Measurements from ENCODE around the gene LIN7A.

The LIN7A gene

GRCh38 chr12:80858356-80858755 is 79.4 kb downstream of the LIN7A start:
- no peak for DNase-seq (ENCODE audit: low spot score)

- no peak for DNase-seq (ENCODE audit: low spot score)
Measured at GRCh38 chr12:80857311-80857710, 80.4 kb downstream of the LIN7A start.

GRCh38 chr12:80849337-80849736 is 88.4 kb downstream of the LIN7A start:
- DNase-seq (ENCODE audit: low spot score): no peak

GRCh38 chr12:80848858-80849257 is 88.9 kb downstream of the LIN7A start:
- no peak for DNase-seq (ENCODE audit: low spot score)

GRCh38 chr12:80847575-80847974 is 90.2 kb downstream of the LIN7A start:
- no peak for DNase-seq (ENCODE audit: low spot score)

- DNase-seq (ENCODE audit: low spot score): no peak
Measured at GRCh38 chr12:80846952-80847351, 90.8 kb downstream of the LIN7A start.

GRCh38 chr12:80845639-80846038 is 92.1 kb downstream of the LIN7A start:
- DNase-seq (ENCODE audit: low spot score): no peak

GRCh38 chr12:80843969-80844368 is 93.8 kb downstream of the LIN7A start:
- no peak for DNase-seq (ENCODE audit: low spot score)

- no peak for DNase-seq (ENCODE audit: low spot score)
Measured at GRCh38 chr12:80838708-80839107, 99.0 kb downstream of the LIN7A start.

- no peak for DNase-seq (ENCODE audit: low spot score)
Measured at GRCh38 chr12:80838024-80838658, 99.6 kb downstream of the LIN7A start.

GRCh38 chr12:80837342-80837978 is 100.3 kb downstream of the LIN7A start:
- DNase-seq (ENCODE audit: low spot score): peak; percentile 60

- no peak for DNase-seq (ENCODE audit: low spot score)
Measured at GRCh38 chr12:80834724-80835123, 103.0 kb downstream of the LIN7A start.

- no peak for DNase-seq (ENCODE audit: low spot score)
Measured at GRCh38 chr12:80830533-80831088, 107.1 kb downstream of the LIN7A start.

GRCh38 chr12:80829767-80830166 is 108.0 kb downstream of the LIN7A start:
- no peak for DNase-seq (ENCODE audit: low spot score)

GRCh38 chr12:80825506-80825905 is 112.2 kb downstream of the LIN7A start:
- no peak for DNase-seq (ENCODE audit: low spot score)

- DNase-seq (ENCODE audit: low spot score): no peak
Measured at GRCh38 chr12:80823393-80823792, 114.3 kb downstream of the LIN7A start.

GRCh38 chr12:80821513-80822000 is 116.2 kb downstream of the LIN7A start:
- DNase-seq (ENCODE audit: low spot score): no peak

GRCh38 chr12:80818878-80819277 is 118.9 kb downstream of the LIN7A start:
- no peak for DNase-seq (ENCODE audit: low spot score)

- DNase-seq (ENCODE audit: low spot score): no peak
Measured at GRCh38 chr12:80815351-80815750, 122.4 kb downstream of the LIN7A start.

GRCh38 chr12:80814453-80814852 is 123.3 kb downstream of the LIN7A start:
- no peak for DNase-seq (ENCODE audit: low spot score)

- no peak for DNase-seq (ENCODE audit: low spot score)
Measured at GRCh38 chr12:80813820-80814219, 123.9 kb downstream of the LIN7A start.

GRCh38 chr12:80811957-80812708 is 125.6 kb downstream of the LIN7A start:
- no peak for DNase-seq (ENCODE audit: low spot score)

GRCh38 chr12:80810874-80811273 is 126.9 kb downstream of the LIN7A start:
- no peak for DNase-seq (ENCODE audit: low spot score)
